Gastroesophageal sphincter (tissue), 3 donors: ENCODE measurements around the gene PDE10A.

Experiments
- CTCF ChIP-seq, 4 experiments: fragments of 200-600 bp in 2 of 4; fragments of 450-650 bp in 2 of 4; sonication (generic) in 1 of 4; IDR thresholded peaks; one replicate each; pipeline ENCODE4 v1.5.1; 2017 to 2019; ENCODE audit warnings: antibody characterized with exemption in 4 of 4, mild to moderate bottlenecking in 2 of 4, moderate library complexity in 2 of 4
- EP300 ChIP-seq: sonication (generic); formaldehyde crosslinking; IDR thresholded peaks from one replicate; pipeline ENCODE4 v1.6.1; 2017; ENCODE audit warnings: antibody characterized with exemption, mild to moderate bottlenecking

GRCh38 chr6:165422192-165422591, 240.8 kb downstream of the PDE10A start:
- TF ChIP-seq CTCF (IDR thresholded peaks at IDR 0.05) (no peak), EP300 (no peak)
